SH-SY5Y (cell line): Measurements from ENCODE around the gene SPATA33.

Experiments used
- GATA2 ChIP-seq: IDR thresholded peaks from 2 replicates; pipeline ENCODE4 v1.6.1; 2011; ENCODE audit warnings: mild to moderate bottlenecking, low read depth, low read length
- GATA3 ChIP-seq: IDR thresholded peaks from 2 replicates; pipeline ENCODE4 v1.6.1; 2011; ENCODE audit warnings: low read depth, mild to moderate bottlenecking, low read length, moderate library complexity

- TF ChIP-seq GATA2 = no peak
- TF ChIP-seq GATA3 = no peak
These were observed 24.5 kb upstream of the SPATA33 start for GRCh38 chr16:89633064-89633631.
